ENCODE results near the gene TTLL5.
A peak's percentile ranks its signal among the peaks of the same experiment; 100 is the strongest.

TTLL5 gene

DNA sequence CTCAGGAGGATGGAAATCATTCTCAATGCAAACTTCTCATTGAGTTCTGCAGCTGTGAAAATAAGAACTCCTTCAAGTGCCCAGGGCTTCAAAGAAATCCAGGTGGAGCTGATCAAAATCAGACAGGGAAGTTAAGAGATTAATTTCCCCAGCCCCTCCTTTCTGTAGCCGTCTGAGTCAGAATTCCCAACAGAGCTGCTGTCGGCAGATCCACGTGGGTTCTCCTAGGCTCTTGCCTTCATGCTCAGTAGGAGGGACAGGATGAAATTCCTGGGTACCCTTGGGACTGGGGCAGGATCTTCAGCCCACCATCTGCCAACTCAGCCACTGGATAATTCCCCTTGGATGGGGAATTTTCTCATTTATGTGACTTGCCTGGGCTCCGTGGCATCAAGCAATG lies 307.4 kb downstream of the TTLL5 start:
- no peak overlapping the region for H3K27ac ChIP-seq
- TF ChIP-seq, protein P1, sequence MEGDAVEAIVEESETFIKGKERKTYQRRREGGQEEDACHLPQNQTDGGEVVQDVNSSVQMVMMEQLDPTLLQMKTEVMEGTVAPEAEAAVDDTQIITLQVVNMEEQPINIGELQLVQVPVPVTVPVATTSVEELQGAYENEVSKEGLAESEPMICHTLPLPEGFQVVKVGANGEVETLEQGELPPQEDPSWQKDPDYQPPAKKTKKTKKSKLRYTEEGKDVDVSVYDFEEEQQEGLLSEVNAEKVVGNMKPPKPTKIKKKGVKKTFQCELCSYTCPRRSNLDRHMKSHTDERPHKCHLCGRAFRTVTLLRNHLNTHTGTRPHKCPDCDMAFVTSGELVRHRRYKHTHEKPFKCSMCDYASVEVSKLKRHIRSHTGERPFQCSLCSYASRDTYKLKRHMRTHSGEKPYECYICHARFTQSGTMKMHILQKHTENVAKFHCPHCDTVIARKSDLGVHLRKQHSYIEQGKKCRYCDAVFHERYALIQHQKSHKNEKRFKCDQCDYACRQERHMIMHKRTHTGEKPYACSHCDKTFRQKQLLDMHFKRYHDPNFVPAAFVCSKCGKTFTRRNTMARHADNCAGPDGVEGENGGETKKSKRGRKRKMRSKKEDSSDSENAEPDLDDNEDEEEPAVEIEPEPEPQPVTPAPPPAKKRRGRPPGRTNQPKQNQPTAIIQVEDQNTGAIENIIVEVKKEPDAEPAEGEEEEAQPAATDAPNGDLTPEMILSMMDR (conservative IDR thresholded peaks at IDR 0.05; ENCODE audit: low read depth): no peak
- DNase-seq (ENCODE audit: low spot score): no peak
- ChIA-PET POLR2A (ENCODE audit: low non-redundant PET) (no interaction called here), CTCF (no interaction called here)

DNA sequence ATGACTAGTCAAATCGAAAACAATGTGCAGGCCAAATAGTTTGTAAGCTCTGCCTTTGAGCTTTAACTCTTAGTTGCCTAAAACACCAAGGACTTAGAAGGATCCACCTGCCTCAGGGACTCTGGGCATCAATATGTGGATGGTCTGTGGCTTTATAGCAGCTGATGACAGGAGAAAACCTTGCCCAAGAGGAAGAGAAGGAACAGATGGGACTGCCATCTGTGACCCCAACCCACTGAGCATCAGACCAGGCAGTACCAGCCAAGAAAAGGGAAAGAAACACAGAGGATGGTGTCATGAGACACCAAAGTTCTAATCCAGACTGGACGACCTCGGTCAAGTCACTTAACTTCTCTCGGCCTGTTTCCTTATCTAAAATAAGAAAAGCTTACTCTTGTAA lies 308.1 kb downstream of the TTLL5 start:
- CTCF ChIA-PET: interaction anchor here (0.7 kb wide), 1 partner anchor 669 kb away, joined by 3 read pairs; no protein-coding TSS in a partner anchor
- H3K27ac ChIP-seq: no peak overlapping the region
- no peak for DNase-seq (ENCODE audit: low spot score)
- TF ChIP-seq, protein P1 (conservative IDR thresholded peaks at IDR 0.05; ENCODE audit: low read depth): no peak
- POLR2A ChIA-PET (ENCODE audit: low non-redundant PET): no interaction called here

DNA sequence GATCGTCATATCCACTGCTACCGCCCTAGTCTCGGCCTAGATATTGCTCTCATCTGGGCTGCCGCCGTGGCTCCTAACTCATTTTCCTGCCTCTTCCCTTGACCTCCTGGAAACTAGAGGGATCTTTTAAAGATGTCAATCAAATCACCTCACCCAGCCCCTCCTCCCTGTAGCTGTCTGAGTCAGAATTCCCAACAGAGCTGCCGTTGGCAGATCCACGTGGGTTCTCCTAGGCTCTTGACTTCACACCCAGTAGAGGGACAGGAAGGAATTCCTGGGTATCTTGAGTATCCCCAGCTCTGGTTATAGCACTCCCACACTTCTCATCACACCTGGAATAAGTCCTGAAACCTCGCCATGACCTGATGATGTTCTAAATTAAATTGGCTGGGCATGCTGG lies 308.8 kb downstream of the TTLL5 start:
- H3K27ac ChIP-seq: no peak overlapping the region
- CTCF ChIA-PET: interaction anchor here (0.6 to 0.7 kb wide), 3 partner anchors 42 to 1668 kb away, joined by 3 to 4 read pairs (median 3); no protein-coding TSS in a partner anchor
- DNase-seq (ENCODE audit: low spot score): peak; percentile 32
- TF ChIP-seq, protein P1 (conservative IDR thresholded peaks at IDR 0.05; ENCODE audit: low read depth): no peak
- POLR2A ChIA-PET (ENCODE audit: low non-redundant PET): no interaction called here

DNA sequence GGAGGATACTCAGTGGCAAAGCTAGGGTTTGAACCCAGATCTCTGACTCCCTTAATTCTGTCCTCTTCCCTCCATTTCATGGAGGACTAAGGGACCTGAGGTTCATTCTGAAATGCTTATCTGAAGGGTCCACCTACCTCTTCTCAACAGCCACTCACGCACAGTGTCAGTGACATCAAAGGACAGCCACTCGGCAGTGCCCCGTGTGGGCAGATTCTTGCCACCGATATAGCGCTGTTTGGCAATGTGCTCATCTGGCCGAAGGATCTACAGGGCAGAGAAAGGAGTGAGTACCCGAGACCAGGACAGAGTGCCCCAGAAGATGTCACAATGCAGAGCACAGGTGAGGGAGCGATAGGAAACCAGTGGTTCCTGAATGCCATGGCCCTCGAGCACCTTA lies 309.9 kb downstream of the TTLL5 start:
- CTCF ChIA-PET: interaction anchor here (0.6 to 0.8 kb wide), 2 partner anchors 63 to 65 kb away, joined by 3 to 5 read pairs; no protein-coding TSS in a partner anchor
- POLR2A ChIA-PET (ENCODE audit: low non-redundant PET): no interaction called here
- DNase-seq (ENCODE audit: low spot score): no peak
- no peak overlapping the region for H3K27ac ChIP-seq
- TF ChIP-seq, protein P1 (conservative IDR thresholded peaks at IDR 0.05; ENCODE audit: low read depth): no peak

DNA sequence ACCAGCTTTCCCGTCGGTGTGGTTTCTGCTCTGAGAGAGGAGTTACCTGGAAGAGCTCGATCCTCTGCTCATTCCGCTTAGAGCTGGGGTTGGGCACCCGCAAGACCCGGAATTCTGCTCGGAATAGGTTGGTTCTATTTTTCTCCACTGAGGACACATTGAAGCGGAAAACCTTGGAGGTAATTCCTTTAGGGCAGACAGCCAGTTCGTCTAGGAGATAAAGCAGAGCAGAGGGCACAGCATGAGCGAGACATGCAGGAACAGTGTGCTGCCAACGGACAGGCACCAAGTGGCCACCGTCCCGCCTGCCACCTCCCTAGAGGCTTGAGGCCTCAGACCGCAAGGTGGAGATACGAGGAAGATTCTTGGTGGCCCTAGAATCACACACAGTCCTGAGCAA lies 310.5 kb downstream of the TTLL5 start:
- ChIA-PET POLR2A (ENCODE audit: low non-redundant PET) (no interaction called here), CTCF (interaction anchor here (0.6 to 0.8 kb wide), 3 partner anchors 16 to 65 kb away, joined by 3 to 6 read pairs (median 5); no protein-coding TSS in a partner anchor)
- no peak for DNase-seq (ENCODE audit: low spot score)
- TF ChIP-seq, protein P1 (conservative IDR thresholded peaks at IDR 0.05; ENCODE audit: low read depth): no peak
- H3K27ac ChIP-seq: no peak overlapping the region

DNA sequence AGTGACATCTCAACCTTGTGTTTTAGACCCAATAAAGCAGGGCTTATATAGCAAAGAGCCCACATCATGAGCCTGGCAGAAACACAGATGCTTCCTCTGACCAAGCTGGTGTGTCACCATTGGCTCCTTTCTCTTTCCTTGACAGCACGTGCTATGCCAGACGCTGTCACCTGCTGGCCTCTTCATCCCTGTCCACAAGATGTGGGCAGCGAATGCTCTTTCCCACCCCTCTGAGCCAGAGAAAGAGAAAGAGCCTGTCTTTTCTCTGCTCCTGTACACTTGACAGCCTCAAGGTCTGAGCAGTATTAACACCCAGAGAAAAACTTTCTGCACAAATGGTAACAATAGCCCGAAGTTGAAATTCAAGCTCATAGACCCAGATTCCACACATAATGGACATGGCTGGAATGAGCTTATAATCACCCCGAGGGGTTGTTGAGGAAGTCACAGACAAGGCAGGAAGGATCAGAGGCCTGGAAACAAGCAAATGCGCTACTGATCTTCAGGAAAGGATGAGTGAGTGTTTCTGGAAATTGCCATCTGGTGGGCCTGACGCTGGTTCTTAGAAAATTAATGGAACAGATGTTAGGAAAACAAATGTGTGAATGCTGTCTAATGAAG lies 311.9 kb downstream of the TTLL5 start:
- CTCF ChIA-PET: no interaction called here
- POLR2A ChIA-PET (ENCODE audit: low non-redundant PET): no interaction called here
- no peak overlapping the region for H3K27ac ChIP-seq
- TF ChIP-seq, protein P1 (conservative IDR thresholded peaks at IDR 0.05; ENCODE audit: low read depth): no peak
- DNase-seq (ENCODE audit: low spot score): no peak
